Measurements from ENCODE around the gene TSPAN14. TPM values are rescaled to one million over a fixed set of nuclear protein-coding genes. Genes with fewer than 3 reads are reported as not detected.

Gene TSPAN14
- total RNA-seq, 1 donor from 2014 or later = 88.0 TPM

DNA sequence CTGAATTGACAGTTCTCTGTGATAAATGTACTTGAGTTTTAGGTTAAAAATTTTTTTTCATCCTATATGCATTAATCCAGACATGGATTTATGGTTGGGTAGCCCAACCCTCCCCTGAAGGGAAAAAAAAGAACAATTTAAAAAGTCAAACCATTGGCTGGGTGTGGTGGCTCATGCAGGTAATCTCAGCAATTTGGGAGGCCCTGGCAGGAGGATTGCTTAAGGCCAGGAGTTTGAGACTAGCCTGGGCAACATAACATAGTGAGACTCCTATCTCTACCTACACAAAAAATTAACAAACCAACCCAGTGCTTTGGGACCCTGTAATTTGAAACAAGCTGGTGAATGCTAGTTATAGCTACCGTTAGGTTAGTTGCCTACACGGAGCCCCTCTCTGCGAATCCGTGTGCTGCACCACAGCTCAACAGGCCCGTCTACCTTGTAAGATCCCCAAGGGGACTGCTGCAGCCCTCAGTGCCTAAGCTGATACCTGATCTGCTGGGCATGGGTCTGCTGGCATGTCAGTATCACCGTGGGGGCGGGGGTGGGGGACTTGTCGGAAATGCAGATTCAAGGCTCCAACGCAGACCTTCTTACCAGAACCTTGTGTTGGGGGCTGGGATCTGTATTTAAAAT, 32.8 kb downstream of the TSPAN14 start:
- DNase-seq (ENCODE audit: low read depth, low spot score) = no peak

DNA sequence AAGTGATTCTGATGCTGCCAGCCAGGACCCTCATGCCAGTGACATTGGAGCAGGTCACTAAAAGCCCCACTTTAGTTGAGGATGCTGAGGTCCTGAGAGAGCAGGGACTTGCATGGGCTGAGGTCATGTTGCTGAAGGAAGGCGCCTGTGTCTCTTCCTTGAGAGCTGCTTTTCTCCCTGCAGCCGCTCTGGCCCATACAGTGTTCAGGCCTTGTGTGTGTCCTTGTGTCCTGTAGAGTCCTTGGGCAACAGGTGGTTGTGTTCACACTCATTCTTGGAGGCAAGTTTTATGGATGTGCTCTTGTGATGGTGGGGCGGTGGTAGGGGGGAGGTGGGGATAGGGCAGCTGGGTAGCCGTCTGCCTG, 33.3 kb downstream of the TSPAN14 start:
- DNase-seq (ENCODE audit: low read depth, low spot score) = no peak

DNA sequence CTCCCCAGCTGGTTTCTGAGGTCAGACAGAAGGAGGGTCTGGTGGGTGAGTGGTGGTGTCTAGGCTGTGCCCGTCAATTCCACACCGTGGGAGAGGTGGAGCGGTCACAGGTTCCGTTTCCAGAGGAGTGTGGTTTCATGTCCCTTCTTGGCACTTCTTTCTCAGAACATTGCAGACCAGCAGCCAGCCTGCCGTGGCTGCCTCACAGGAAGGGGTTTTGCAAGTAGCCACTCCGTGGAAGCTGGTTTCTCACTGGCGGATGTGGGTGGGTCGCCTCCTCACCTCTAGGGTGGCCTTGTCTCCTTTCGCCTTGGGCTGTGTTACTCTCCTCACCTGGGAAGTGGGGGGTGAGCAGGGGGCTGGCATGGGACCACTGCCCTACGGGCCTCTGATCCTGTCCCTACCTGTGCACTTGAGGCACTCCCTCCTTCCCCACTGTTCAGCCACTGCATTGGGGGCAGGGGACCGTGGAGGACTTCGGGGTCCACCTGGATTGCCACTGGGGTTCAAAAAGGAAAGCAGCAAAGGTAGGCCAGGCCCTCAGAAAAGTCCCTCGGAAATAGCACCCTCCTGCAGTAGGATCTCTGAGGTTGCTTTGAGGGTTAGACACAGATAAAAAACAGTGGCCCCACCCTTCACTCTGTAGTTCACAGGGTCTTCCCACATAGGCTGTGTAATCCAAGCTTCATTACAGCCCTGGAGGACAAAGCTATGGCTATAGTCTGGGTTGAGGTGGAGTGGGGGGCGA, 33.9 kb downstream of the TSPAN14 start:
- no peak for DNase-seq (ENCODE audit: low read depth, low spot score)

DNA sequence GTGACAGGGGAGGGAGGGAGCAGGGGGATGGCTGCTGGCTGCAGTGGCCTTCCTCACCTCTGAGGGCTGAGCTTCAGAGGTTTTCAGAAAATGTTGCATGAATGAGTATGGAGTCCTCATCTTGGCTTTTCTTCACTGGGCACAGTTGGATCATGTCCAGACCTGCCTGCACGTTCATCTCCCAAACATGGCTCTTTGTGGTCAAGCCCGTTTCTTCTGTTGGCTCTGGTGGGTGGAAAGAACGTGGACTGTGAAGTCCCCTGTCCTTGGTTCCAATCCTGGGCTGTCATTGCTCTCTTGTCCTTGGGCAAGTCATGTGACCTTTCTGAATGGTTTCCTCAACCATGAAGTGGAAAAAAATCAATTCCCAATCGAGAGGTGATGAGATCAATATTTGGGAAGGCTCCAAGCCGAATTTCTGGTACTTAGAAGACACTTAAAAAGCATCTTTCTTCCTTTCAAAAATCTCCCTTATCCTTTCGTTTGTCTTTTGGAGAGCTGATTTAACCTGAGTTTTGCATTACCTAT, 34.5 kb downstream of the TSPAN14 start:
- DNase-seq (ENCODE audit: low read depth, low spot score) = no peak

GRCh38 chr10:80489371-80490112, 35.4 kb downstream of the TSPAN14 start:
- DNase-seq (ENCODE audit: low read depth, low spot score) = no peak

GRCh38 chr10:80491251-80492102, 37.4 kb downstream of the TSPAN14 start:
- DNase-seq (ENCODE audit: low read depth, low spot score) = no peak

GRCh38 chr10:80492848-80493521, 38.9 kb downstream of the TSPAN14 start:
- DNase-seq (ENCODE audit: low read depth, low spot score) = no peak

DNA sequence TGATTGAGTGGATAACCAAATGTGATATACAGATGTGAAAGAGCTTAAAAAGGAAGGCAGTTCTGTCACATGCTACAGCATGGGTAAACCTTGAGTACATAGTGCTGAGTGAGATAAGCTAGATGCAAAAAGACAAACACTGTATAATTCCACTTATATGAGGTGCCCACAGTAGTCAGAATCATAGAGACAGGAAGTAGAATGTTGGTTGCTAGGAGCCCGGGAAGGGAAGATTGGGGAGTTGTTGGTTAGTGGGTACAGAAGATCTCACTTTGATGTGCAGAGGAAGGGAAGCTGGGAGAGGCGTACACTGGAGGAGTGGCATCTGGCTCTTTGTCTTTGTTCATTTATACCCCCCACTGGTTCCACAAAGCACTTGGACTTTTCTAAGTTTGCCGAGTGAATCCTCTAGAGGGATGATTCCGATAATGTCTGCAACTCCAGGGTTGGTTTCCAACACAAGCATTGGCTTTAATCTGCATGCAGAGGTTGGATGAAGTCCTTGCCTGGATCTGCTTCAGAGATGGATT, 39.5 kb downstream of the TSPAN14 start:
- no peak for DNase-seq (ENCODE audit: low read depth, low spot score)

DNA sequence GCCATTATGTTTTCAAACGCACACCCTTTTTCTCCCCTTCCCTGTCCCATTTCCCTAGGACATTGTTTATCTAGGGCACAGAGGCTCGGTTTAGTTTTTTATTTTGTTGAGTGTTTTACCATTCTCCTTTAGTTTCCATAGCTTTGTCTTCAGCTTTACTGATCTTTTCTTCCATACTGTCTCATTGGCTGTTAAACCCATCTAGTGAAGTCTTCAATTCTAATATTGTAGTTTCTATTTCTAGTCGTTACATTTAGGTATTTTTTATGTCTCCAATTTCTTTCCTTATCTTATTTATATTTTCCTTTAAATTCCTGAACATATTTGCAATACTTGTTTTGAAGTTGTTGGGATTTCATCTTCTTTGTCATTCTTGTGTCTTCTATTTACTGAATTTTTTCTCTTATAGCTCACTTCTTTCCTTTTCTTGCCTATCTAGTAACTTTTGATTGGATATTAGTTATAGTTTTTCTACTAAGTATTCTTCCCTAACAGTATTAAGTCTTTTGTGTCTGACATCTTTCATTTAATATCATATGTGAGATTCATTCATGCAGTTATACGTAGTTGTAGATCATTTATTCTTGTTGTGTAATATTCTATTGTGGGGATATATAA, 42.6 kb downstream of the TSPAN14 start:
- DNase-seq (ENCODE audit: low read depth, low spot score) = no peak

- DNase-seq (ENCODE audit: low read depth, low spot score) = peak; percentile 74
Observed at GRCh38 chr10:80497187-80498077, 43.3 kb downstream of the TSPAN14 start.

DNA sequence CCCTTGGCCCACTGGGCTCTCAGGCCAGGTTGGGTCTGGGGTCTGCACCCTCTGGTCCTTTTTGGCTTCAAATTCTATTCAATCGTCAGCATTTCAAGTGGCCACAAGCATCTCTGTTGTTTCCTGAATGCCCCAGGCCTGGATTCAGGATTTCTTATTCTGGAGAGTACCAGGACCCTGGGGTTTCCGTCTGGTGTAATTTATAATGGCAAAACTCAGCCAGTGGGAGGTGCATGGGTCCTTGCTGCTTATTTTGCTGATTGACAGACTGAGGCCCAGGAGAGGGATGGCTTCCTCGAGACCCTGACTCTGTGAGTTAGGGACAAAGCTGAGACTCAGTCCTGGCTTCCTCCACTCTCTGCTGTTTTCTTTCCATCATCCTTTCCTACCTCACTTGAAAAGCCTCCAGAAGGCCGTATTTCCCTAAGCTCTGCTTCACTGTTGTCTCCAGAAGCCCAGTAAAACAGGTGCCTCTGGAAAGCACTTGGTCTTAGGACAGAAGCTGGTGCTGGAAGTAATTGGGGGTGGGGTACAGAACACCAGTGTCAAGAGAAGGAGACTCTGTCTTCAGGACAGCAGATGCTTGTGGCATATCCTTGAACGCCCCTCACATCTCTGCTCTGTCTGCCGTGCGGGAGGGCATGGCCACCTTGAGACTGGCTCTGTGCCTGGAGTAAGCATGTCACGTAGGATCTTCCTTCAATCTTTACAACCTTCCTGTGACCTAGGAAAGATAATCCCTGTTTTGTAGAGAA, 44.1 kb downstream of the TSPAN14 start:
- DNase-seq (ENCODE audit: low read depth, low spot score) = no peak

DNA sequence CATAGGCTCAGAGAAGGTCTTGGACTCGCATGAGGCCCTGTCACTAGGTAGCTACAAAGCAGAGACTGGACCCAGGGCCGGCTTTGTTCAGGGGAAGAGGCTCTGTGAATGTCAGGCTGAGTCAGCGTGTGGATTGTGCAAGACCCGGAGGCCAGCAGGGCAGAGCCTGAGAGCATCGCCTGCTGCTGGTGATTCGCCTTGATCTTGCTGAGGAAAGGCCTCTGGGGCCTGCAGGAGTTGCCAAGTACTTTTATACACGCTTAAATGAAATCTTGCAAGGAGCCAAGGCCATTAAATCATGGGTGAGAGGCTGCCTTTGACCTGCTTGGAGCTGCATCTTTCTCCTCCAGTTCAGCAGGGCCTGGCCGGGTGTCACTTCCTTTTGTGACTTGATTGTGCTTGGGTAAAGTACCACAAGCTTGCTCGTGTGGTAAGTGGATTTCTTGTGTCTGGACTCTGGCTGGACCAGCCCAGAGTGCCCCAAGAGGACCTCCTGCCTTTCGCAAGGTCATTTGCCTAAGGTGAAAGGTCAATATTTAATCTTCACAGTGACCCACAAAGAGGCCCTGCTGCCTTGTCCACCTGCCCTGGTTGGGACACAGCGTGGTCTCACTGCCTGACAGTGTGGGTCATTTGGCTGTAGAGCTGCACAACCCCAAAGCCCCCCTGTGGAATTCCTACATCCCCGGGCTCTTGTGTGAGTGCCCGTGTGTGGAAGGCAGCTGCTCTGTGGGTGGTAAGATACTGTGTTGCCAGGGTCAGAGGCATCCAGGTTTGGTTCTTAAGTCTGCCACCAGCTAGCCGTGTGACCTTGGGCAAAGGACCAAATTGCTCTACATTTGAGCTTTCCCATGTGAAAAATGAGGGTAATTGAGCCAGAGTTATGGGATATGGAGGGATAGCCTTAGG, 45.0 kb downstream of the TSPAN14 start:
- peak; percentile 80 for DNase-seq (ENCODE audit: low read depth, low spot score)

DNA sequence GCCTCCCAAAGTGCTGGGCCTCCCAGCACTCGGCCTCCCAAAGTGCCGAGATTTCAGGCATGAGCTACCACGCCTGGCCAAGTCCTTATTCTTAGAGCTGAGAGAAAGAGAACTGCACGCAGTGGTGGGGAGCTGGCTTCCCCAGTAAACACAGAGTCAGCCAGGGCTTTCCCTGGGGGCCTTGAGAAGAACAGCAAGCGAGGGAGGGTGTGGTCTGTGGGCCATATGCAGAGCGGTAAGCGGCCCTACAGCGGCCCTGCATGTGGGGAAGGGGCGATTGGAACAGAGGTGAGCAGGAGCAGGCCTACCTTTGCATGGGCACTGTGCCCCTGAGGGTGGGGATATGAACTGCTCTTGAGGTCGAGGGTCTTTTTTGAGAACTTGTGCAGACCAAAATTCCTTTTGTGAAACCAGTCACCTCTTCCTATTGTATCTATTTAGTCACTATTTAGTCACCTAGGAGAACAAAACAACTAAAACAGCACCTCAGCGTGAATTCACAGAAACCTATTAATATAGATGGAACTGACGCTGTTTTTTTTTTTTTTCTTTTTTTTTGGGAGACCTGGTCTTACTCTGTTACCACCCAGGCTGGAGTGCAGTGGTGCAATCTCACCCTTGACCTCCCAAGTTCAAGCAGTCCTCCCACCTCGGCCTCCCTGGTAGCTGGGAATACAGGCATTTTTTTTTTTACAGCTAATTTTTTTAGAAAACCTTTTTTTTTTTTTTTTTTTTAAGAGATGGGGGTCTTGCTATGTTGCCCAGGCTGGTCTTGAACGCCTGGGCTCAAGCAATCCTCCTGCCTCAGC, 46.7 kb downstream of the TSPAN14 start:
- DNase-seq (ENCODE audit: low read depth, low spot score) = no peak

- no peak for DNase-seq (ENCODE audit: low read depth, low spot score)
Observed at GRCh38 chr10:80501381-80501912, 47.3 kb downstream of the TSPAN14 start.

DNA sequence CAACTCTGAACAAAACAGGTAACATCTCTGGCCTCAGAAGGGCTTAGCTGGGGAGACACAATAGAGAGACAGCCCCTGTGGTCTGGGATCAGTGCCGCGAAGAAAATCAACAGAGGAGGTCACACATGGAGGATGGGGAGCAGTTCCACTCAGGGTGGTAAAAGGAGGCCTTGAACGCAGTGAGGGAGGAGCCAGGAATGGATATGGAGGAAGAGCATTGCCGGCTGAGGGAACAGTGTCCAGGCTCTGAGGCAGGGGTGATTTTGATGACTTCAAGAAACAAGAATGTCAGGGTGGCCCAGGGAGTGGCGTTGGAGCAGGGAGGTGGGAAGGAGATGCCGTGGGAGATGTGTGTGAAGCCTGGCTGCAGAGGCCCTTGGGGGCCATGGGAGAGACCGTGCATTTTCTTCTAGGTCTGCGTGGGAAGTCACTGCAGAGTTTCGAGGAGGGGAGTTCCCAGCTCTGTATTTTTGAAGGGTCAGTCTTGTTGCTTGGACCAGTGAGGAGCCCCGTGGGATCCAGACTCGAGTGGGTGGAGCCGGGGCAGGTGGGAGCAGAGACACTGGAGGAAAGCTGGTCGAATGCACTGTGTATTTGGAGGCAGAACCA, 47.9 kb downstream of the TSPAN14 start:
- DNase-seq (ENCODE audit: low read depth, low spot score) = no peak
